Panc1 (cell line): ENCODE measurements around the gene IGFL3. TPM values are rescaled to one million over a fixed set of nuclear protein-coding genes. Genes with fewer than 3 reads are reported as not detected.

Experiments
- ATAC-seq: fragments of 200-7000 bp; cut with Tn5 transposase; 2 replicates; pipeline ENCODE4 v1.9.1; 2020; ENCODE audit warnings: mild to moderate bottlenecking, moderate library complexity
- BruUV-seq: library from RNA; stranded (reverse); fragments of 400-500 nt; replicated peaks from 2 replicates; lab custom pipeline; 2021; lab: Mats Ljungman, UMichigan
- CTCF ChIA-PET: fragments of 300-600 bp; sonication (Branson Sonifier 250); formaldehyde crosslinking; loops from one replicate; lab custom pipeline; 2022; ENCODE audit warnings: antibody characterized with exemption; lab: Charles Lee
- POLR2A ChIA-PET: fragments of 300-600 bp; sonication (Branson Sonifier 250); formaldehyde crosslinking; loops from one replicate; lab custom pipeline; 2022; ENCODE audit warnings: antibody characterized with exemption; lab: Charles Lee
- DNase-seq: peaks from one replicate; pipeline ENCODE4 v3.0.0-alpha.2; 2010; ENCODE audit warnings: low read depth, low spot score
- H3K27ac ChIP-seq: 2 replicates; pipeline ENCODE4 v1.5.1; 2011; ENCODE audit warnings: mild to moderate bottlenecking, low read length, inconsistent platforms
- H3K27me3 ChIP-seq: fragments of 200-500 bp; sonication (Bioruptor generic); 2 replicates; pipeline ENCODE4 v1.6.0; 2014; ENCODE audit warnings: low read length, inconsistent platforms; ENCODE audit not compliant: control insufficient read depth, insufficient read depth
- H3K36me3 ChIP-seq: fragments of 200-500 bp; sonication (Bioruptor generic); 2 replicates; pipeline ENCODE4 v1.5.1; 2014; ENCODE audit warnings: inconsistent platforms, mild to moderate bottlenecking, low read length, moderate library complexity; ENCODE audit not compliant: control insufficient read depth, insufficient read depth
- H3K4me1 ChIP-seq: 2 replicates; pipeline ENCODE4 v1.5.1; 2011; ENCODE audit warnings: inconsistent platforms, mild to moderate bottlenecking, low read length, moderate library complexity; ENCODE audit not compliant: control insufficient read depth, insufficient read depth
- H3K4me3 ChIP-seq, 2 experiments: 2 replicates each; pipeline ENCODE4 v1.5.1; 2011 to 2012; ENCODE audit warnings: low read depth in 2 of 2, low read length in 2 of 2, mild to moderate bottlenecking in 2 of 2, inconsistent platforms in 1 of 2, moderate library complexity in 1 of 2
- H3K9me3 ChIP-seq: fragments of 200-500 bp; sonication (Bioruptor generic); 2 replicates; pipeline ENCODE4 v1.5.1; 2014; ENCODE audit warnings: low read depth, mild to moderate bottlenecking, inconsistent platforms, low read length, moderate library complexity; ENCODE audit not compliant: control insufficient read depth, insufficient read depth
- CTCF ChIP-seq: fragments of 450-650 bp; IDR thresholded peaks from 2 replicates; pipeline ENCODE4 v1.5.1; 2017; ENCODE audit warnings: mild to moderate bottlenecking
- POLR2AphosphoS5 ChIP-seq: IDR thresholded peaks from 2 replicates; pipeline ENCODE4 v1.6.1; 2012; ENCODE audit warnings: mild to moderate bottlenecking, low read depth, low read length, moderate library complexity
- SIN3A ChIP-seq: IDR thresholded peaks from 2 replicates; pipeline ENCODE4 v1.6.1; 2012; ENCODE audit warnings: low read depth, mild to moderate bottlenecking, low read length, moderate library complexity, borderline replicate concordance; ENCODE audit not compliant: insufficient read depth
- TCF7L2 ChIP-seq: IDR thresholded peaks from 2 replicates; pipeline ENCODE4 v1.6.1; 2011; ENCODE audit warnings: mild to moderate bottlenecking, low read depth, low read length, inconsistent platforms
- in situ Hi-C: cut with HindIII; loops from 2 replicates; pipeline ENCODE4 v1.10.0; 2016; ENCODE audit warnings: low sequenced_read_pairs, low pct_unique_long_range_greater_than_20kb
- intact Hi-C: fragments of 100-400 bp; cut with micrococcal nuclease; formaldehyde crosslinking; loops from one replicate; pipeline ENCODE4 v1.10.0; 2022; ENCODE audit not compliant: unreplicated experiment
- total RNA-seq: library from RNA; stranded (reverse); gene quantifications from one replicate; pipeline ENCODE4 v1.2.1, GENCODE V29; 2021; ENCODE audit not compliant: unreplicated experiment
- TF ChIP-seq, protein P1 (sequence below), 2 experiments: IDR thresholded peaks; 2 replicates each; pipeline ENCODE4 v1.6.1; 2011 to 2012; ENCODE audit warnings: low read depth in 2 of 2, control low read depth in 1 of 2, low read length in 1 of 2, mild to moderate bottlenecking in 1 of 2, moderate library complexity in 1 of 2; ENCODE audit not compliant: insufficient read depth in 1 of 2

IGFL3 gene
- total RNA-seq, 1 experiment from 2014 or later, result not detected

GRCh38 chr19:46126086-46126580 is 1.6 kb upstream of the IGFL3 start:
- Histone ChIP-seq H3K27me3 (peaks cover 8% of the 10 kb centered on the region; the same call in 1 of the 2 replicates), H3K4me3 (no peak overlapping the region), H3K4me1 (no peaks in the 10 kb centered on the region), H3K27ac (no peak overlapping the region), H3K9me3 (no peaks in the 10 kb centered on the region), H3K36me3 (no peaks in the 10 kb centered on the region)
- TF ChIP-seq CTCF, result no peak
- no peak for TF ChIP-seq POLR2AphosphoS5
- no peak for TF ChIP-seq SIN3A
- TF ChIP-seq TCF7L2, result no peak
- TF ChIP-seq, protein P1, sequence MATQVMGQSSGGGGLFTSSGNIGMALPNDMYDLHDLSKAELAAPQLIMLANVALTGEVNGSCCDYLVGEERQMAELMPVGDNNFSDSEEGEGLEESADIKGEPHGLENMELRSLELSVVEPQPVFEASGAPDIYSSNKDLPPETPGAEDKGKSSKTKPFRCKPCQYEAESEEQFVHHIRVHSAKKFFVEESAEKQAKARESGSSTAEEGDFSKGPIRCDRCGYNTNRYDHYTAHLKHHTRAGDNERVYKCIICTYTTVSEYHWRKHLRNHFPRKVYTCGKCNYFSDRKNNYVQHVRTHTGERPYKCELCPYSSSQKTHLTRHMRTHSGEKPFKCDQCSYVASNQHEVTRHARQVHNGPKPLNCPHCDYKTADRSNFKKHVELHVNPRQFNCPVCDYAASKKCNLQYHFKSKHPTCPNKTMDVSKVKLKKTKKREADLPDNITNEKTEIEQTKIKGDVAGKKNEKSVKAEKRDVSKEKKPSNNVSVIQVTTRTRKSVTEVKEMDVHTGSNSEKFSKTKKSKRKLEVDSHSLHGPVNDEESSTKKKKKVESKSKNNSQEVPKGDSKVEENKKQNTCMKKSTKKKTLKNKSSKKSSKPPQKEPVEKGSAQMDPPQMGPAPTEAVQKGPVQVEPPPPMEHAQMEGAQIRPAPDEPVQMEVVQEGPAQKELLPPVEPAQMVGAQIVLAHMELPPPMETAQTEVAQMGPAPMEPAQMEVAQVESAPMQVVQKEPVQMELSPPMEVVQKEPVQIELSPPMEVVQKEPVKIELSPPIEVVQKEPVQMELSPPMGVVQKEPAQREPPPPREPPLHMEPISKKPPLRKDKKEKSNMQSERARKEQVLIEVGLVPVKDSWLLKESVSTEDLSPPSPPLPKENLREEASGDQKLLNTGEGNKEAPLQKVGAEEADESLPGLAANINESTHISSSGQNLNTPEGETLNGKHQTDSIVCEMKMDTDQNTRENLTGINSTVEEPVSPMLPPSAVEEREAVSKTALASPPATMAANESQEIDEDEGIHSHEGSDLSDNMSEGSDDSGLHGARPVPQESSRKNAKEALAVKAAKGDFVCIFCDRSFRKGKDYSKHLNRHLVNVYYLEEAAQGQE (IDR thresholded peaks at IDR 0.05; ENCODE audit: insufficient read depth in 1 of 2, low read depth in 2 of 2, low read length in 1 of 2), result no peak
- no TSS peak for BruUV-seq
- POLR2A ChIA-PET, result no interaction called here
- intact Hi-C loops, result no loop called here
- no peak for ATAC-seq
- in situ Hi-C loops, result no loop called here
- DNase-seq, result no peak
- CTCF ChIA-PET, result no interaction called here

DNA sequence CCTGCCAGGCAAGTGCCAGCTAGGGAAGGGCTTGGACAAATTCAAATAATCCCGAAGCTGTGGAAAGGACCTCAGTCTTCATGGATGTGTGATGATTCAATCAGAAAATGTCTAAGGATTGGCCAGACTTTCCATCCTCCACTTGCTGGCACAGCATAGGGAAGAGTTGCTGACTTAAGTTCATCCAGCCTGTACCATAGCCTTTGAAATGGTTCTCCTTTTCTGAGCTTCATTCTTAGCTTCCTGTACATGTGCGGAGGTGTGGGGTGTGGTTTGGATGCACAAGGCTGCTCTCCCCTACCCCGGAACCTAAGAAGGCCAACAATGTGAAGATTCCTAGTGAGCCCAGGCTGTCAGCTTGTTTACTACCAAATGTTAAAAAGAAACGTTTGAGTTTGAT is 959 bp upstream of the IGFL3 start:
- CTCF ChIA-PET, result no interaction called here
- no peak for DNase-seq
- H3K36me3 ChIP-seq, result no peaks in the 10 kb centered on the region
- ATAC-seq, result no peak
- no peaks in the 10 kb centered on the region for H3K9me3 ChIP-seq
- no peak overlapping the region for H3K27ac ChIP-seq
- in situ Hi-C loops, result no loop called here
- no peak for TF ChIP-seq POLR2AphosphoS5
- TF ChIP-seq, protein P1 (IDR thresholded peaks at IDR 0.05; ENCODE audit: insufficient read depth in 1 of 2, low read depth in 2 of 2, low read length in 1 of 2), result no peak
- no peak for TF ChIP-seq SIN3A
- no peak for TF ChIP-seq CTCF
- no peak for TF ChIP-seq TCF7L2
- H3K27me3 ChIP-seq, result peaks cover 8% of the 10 kb centered on the region; the same call in 1 of the 2 replicates
- intact Hi-C loops, result no loop called here
- H3K4me1 ChIP-seq, result no peaks in the 10 kb centered on the region
- no TSS peak for BruUV-seq
- POLR2A ChIA-PET, result no interaction called here
- no peak overlapping the region for H3K4me3 ChIP-seq
